Glutamatergic neuron (in vitro differentiated cells): ENCODE results near the gene PLXND1. TPM values are rescaled to one million over a fixed set of nuclear protein-coding genes. Genes with fewer than 3 reads are reported as not detected.

Source experiments
- DNase-seq: peaks from one replicate; pipeline ENCODE4 v3.0.0; 2022
- H3K27ac Mint-ChIP-seq: one replicate; pipeline ENCODE4 v1.8.0; 2020; ENCODE audit warnings: mild to moderate bottlenecking, mixed read lengths, inconsistent platforms; ENCODE audit not compliant: unreplicated experiment
- H3K27me3 Mint-ChIP-seq: one replicate; pipeline ENCODE4 v1.8.0; 2020; ENCODE audit warnings: mild to moderate bottlenecking, moderate library complexity, mixed read lengths, inconsistent platforms; ENCODE audit not compliant: unreplicated experiment
- H3K36me3 Mint-ChIP-seq: one replicate; pipeline ENCODE4 v1.8.0; 2020; ENCODE audit warnings: mild to moderate bottlenecking, mixed read lengths, inconsistent platforms; ENCODE audit not compliant: unreplicated experiment
- H3K4me1 Mint-ChIP-seq: one replicate; pipeline ENCODE4 v1.8.0; 2020; ENCODE audit warnings: mild to moderate bottlenecking, low read depth, mixed read lengths, inconsistent platforms; ENCODE audit not compliant: unreplicated experiment
- H3K4me3 Mint-ChIP-seq: one replicate; pipeline ENCODE4 v1.8.0; 2020; ENCODE audit warnings: mild to moderate bottlenecking, mixed read lengths, inconsistent platforms; ENCODE audit not compliant: unreplicated experiment
- H3K9me3 Mint-ChIP-seq: one replicate; pipeline ENCODE4 v1.8.0; 2020; ENCODE audit warnings: mild to moderate bottlenecking, moderate library complexity, mixed read lengths, inconsistent platforms; ENCODE audit not compliant: unreplicated experiment
- long read RNA-seq: library from polyadenylated mRNA; unstranded; transcript quantifications from one replicate; pipeline ENCODE4 v2.0.0, GENCODE V29; 2020; ENCODE audit not compliant: unreplicated experiment
- total RNA-seq: library from RNA; stranded (reverse); fragmentation: NEBNext Ultra II Directional; extraction: Animal tissue kit (Norgen Biotek cat#: 25700); gene quantifications from one replicate; pipeline ENCODE4 v1.2.1, GENCODE V29; 2021; ENCODE audit not compliant: unreplicated experiment
- TF ChIP-seq, protein P1 (sequence below): fragments of 200-600 bp; sonication (generic); IDR thresholded peaks from one replicate; pipeline ENCODE4 v1.5.0; 2021; ENCODE audit not compliant: partially characterized antibody, unreplicated experiment

The PLXND1 gene, protein sequence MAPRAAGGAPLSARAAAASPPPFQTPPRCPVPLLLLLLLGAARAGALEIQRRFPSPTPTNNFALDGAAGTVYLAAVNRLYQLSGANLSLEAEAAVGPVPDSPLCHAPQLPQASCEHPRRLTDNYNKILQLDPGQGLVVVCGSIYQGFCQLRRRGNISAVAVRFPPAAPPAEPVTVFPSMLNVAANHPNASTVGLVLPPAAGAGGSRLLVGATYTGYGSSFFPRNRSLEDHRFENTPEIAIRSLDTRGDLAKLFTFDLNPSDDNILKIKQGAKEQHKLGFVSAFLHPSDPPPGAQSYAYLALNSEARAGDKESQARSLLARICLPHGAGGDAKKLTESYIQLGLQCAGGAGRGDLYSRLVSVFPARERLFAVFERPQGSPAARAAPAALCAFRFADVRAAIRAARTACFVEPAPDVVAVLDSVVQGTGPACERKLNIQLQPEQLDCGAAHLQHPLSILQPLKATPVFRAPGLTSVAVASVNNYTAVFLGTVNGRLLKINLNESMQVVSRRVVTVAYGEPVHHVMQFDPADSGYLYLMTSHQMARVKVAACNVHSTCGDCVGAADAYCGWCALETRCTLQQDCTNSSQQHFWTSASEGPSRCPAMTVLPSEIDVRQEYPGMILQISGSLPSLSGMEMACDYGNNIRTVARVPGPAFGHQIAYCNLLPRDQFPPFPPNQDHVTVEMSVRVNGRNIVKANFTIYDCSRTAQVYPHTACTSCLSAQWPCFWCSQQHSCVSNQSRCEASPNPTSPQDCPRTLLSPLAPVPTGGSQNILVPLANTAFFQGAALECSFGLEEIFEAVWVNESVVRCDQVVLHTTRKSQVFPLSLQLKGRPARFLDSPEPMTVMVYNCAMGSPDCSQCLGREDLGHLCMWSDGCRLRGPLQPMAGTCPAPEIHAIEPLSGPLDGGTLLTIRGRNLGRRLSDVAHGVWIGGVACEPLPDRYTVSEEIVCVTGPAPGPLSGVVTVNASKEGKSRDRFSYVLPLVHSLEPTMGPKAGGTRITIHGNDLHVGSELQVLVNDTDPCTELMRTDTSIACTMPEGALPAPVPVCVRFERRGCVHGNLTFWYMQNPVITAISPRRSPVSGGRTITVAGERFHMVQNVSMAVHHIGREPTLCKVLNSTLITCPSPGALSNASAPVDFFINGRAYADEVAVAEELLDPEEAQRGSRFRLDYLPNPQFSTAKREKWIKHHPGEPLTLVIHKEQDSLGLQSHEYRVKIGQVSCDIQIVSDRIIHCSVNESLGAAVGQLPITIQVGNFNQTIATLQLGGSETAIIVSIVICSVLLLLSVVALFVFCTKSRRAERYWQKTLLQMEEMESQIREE (N-terminal part only)
- total RNA-seq, result 72.2 TPM
- long read RNA-seq, result 0 reads

DNA sequence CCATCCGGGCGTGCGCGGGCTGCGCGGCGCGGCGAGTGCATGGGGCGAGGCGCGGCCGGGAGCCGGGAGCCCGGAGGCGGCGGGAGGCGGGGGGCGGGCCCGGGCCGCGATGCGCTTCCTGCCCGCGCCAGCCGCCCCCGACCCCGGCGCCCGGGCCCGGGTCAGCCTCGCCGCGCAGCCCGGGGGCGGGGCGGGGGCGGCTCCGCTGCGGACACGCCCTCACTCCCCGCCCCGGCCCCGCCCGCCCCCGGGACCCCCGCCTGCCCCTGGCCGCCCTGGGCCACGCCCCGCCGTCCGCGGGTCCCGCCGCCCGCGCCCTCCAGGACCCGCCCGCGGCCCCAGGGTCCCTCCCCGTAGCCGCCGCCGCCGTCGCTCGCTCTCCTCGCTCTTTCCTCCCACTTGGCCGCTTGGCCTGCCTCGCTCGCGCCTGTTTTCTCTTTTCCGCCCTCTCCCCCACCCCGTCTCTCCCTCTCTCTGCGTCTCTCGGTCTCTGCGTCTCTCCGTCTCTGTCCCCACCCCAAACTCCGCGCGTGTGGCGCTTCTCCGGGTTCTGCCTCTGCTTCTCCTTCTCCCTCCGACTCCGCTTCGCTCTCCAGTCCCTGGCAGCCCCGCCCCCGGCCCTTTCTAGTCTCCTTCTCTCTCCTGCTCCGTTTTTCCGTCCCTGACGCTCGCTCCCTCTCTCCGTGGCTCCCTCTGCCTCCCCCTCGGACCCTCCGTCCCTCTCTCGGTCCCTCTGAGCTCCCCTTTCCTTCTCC is at the start of gene PLXND1:
Gene PLXND1 (minus strand): TSS at position 41 of the 755 bp plus-strand sequence. CDS start 37 bp downstream, at position 4.
- peaks cover 8% of the 10 kb centered on the region for H3K4me1 Mint-ChIP-seq
- peaks cover 9% of the 10 kb centered on the region for H3K9me3 Mint-ChIP-seq
- peak within 1 kb of the TSS; percentile 69 for H3K27ac Mint-ChIP-seq
- DNase-seq, result peak; percentile 67
- TF ChIP-seq, protein P1, sequence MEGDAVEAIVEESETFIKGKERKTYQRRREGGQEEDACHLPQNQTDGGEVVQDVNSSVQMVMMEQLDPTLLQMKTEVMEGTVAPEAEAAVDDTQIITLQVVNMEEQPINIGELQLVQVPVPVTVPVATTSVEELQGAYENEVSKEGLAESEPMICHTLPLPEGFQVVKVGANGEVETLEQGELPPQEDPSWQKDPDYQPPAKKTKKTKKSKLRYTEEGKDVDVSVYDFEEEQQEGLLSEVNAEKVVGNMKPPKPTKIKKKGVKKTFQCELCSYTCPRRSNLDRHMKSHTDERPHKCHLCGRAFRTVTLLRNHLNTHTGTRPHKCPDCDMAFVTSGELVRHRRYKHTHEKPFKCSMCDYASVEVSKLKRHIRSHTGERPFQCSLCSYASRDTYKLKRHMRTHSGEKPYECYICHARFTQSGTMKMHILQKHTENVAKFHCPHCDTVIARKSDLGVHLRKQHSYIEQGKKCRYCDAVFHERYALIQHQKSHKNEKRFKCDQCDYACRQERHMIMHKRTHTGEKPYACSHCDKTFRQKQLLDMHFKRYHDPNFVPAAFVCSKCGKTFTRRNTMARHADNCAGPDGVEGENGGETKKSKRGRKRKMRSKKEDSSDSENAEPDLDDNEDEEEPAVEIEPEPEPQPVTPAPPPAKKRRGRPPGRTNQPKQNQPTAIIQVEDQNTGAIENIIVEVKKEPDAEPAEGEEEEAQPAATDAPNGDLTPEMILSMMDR, result no peak
- peaks cover 16% of the 10 kb centered on the region for H3K27me3 Mint-ChIP-seq
- no peaks in the 10 kb centered on the region for H3K36me3 Mint-ChIP-seq
- H3K4me3 Mint-ChIP-seq, result peak within 1 kb of the TSS; percentile 93

DNA sequence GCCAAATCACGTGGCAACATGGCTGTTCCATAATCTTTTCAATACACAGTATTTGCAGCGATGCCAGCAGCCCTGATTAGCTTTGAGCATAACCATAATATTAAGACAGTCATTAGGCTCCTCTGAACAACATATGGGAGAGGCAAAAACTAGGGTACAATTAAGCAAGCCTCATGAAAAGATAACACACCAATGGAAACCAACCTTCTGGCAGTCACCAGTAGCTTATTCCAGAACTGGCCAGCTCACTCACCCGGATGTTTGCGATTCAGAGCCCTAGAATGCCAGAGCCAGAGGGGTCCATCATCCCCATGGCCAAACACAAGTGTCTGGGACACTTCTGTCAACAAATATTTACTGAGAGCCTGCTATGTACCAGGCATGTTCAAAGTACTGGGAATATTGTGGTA is 48.8 kb upstream of the PLXND1 start:
- Mint-ChIP-seq H3K36me3 (no peaks in the 10 kb centered on the region), H3K9me3 (no peaks in the 10 kb centered on the region), H3K4me1 (peaks cover 11% of the 10 kb centered on the region), H3K27me3 (no peaks in the 10 kb centered on the region), H3K27ac (peak overlapping the region; percentile 1), H3K4me3 (no peak overlapping the region)
- TF ChIP-seq, protein P1, result no peak
- DNase-seq, result no peak

DNA sequence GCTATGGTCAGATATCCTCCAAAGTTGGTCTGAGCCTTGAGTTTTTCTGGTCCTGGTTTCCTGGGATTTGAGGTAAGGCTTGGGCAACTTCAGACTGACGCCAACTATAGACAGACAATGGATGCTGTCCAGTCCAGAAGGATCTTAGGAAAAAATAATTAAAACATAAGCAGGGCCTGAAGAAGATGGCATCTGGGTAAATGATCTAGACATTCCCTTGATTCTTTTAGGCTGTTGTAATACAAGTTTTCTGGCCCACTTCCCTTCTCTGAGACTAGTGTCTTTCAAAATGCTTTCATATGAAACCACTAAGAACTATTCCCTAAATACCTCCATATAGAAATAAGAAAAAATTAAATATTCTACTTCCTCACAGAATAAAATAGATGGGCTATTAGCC is 47.7 kb upstream of the PLXND1 start:
- no peak overlapping the region for H3K27ac Mint-ChIP-seq
- TF ChIP-seq, protein P1, result no peak
- H3K36me3 Mint-ChIP-seq, result no peaks in the 10 kb centered on the region
- H3K4me3 Mint-ChIP-seq, result no peak overlapping the region
- DNase-seq, result no peak
- no peaks in the 10 kb centered on the region for H3K27me3 Mint-ChIP-seq
- H3K4me1 Mint-ChIP-seq, result peaks cover 11% of the 10 kb centered on the region
- H3K9me3 Mint-ChIP-seq, result no peaks in the 10 kb centered on the region

DNA sequence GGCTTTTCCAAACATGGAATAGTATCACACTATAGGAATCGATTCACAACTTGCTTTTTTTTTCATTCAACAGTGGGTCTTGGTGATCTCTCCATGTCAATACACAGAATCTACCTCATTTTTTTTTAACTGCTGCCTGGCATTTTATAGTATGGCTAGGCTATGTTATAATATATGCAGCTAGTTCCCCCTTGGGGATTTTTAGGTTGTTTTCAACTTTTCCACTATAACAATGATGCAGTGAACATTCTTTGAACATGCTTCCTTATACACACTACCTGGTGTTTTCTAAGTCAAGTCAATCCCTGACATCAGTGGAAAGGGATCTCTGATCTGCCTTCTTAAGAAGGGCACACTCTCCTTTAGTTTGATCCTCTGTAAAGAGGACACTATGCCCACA is 46.5 kb upstream of the PLXND1 start:
- no peak for DNase-seq
- H3K27me3 Mint-ChIP-seq, result no peaks in the 10 kb centered on the region
- TF ChIP-seq, protein P1, result no peak
- no peak overlapping the region for H3K27ac Mint-ChIP-seq
- H3K4me1 Mint-ChIP-seq, result peaks cover 11% of the 10 kb centered on the region
- H3K4me3 Mint-ChIP-seq, result no peak overlapping the region
- H3K36me3 Mint-ChIP-seq, result no peaks in the 10 kb centered on the region
- no peaks in the 10 kb centered on the region for H3K9me3 Mint-ChIP-seq
